ENCODE data around the gene CSNK1D.

- TF ChIP-seq CTCF (IDR thresholded peaks at IDR 0.05), result no peak
- TF ChIP-seq POLR2A (IDR thresholded peaks at IDR 0.05), result no peak
Observed at GRCh38 chr17:82285141-82285540, 11.6 kb upstream of the CSNK1D start.
